HepG2 (cell line): ENCODE data around the gene ARHGEF40. TPM values are rescaled to one million over a fixed set of nuclear protein-coding genes. Genes with fewer than 3 reads are reported as not detected.
A peak's percentile ranks its signal among the peaks of the same experiment; 100 is the strongest.

Source experiments
- AKAP8 ChIP-seq: sonication (generic); formaldehyde crosslinking; IDR thresholded peaks from 2 replicates; pipeline ENCODE4 v1.5.1; 2020; ENCODE audit warnings: mild to moderate bottlenecking, missing genetic modification reagents
- BRCA1 ChIP-seq: sonication (generic); formaldehyde crosslinking; IDR thresholded peaks from 2 replicates; pipeline ENCODE4 v1.4.0; 2020; ENCODE audit warnings: missing genetic modification reagents
- FOSL2 ChIP-seq: sonication (generic); formaldehyde crosslinking; IDR thresholded peaks from 2 replicates; pipeline ENCODE4 v1.4.0; 2020; ENCODE audit warnings: missing genetic modification reagents
- FOXP4 ChIP-seq: sonication (generic); formaldehyde crosslinking; IDR thresholded peaks from 2 replicates; pipeline ENCODE4 v1.4.0; 2020; ENCODE audit warnings: missing genetic modification reagents
- HNRNPL ChIP-seq: fragments of 200-400 bp; formaldehyde crosslinking; IDR thresholded peaks from 2 replicates; pipeline ENCODE4 v1.6.1; 2017; ENCODE audit warnings: mild to moderate bottlenecking, low read depth, low read length
- HOXA3 ChIP-seq: sonication (generic); formaldehyde crosslinking; IDR thresholded peaks from 2 replicates; pipeline ENCODE4 v1.5.0; 2020; ENCODE audit warnings: missing genetic modification reagents
- MAZ ChIP-seq, 2 experiments: sonication (generic) in 1 of 2; formaldehyde crosslinking in 1 of 2; IDR thresholded peaks; 2 replicates each; pipeline versions ENCODE4 v1.5.0 to v1.6.1; 2012 to 2020; ENCODE audit warnings: low read depth in 2 of 2, mild to moderate bottlenecking in 2 of 2, borderline replicate concordance in 1 of 2, improper control_type of control experiment in 1 of 2, low read length in 1 of 2, missing genetic modification reagents in 1 of 2, moderate library complexity in 1 of 2
- MEIS2 ChIP-seq: sonication (generic); formaldehyde crosslinking; IDR thresholded peaks from 2 replicates; pipeline ENCODE4 v1.9.0; 2021; ENCODE audit warnings: mild to moderate bottlenecking, missing genetic modification reagents
- PRDM4 ChIP-seq: sonication (generic); formaldehyde crosslinking; IDR thresholded peaks from 2 replicates; pipeline ENCODE4 v1.9.0; 2021; ENCODE audit warnings: missing genetic modification reagents, borderline replicate concordance
- RXRB ChIP-seq: IDR thresholded peaks from 2 replicates; pipeline ENCODE4 v1.6.1; 2016; ENCODE audit warnings: borderline replicate concordance, missing genetic modification reagents, missing compliant biosample characterization
- ZBTB20 ChIP-seq: sonication (generic); formaldehyde crosslinking; IDR thresholded peaks from 2 replicates; pipeline ENCODE4 v1.8.1; 2023; ENCODE audit warnings: missing genetic modification reagents, low read depth, mild to moderate bottlenecking, borderline replicate concordance
- ZNF136 ChIP-seq: sonication (generic); formaldehyde crosslinking; IDR thresholded peaks from 2 replicates; pipeline ENCODE4 v1.8.1; 2022; ENCODE audit warnings: low read depth, mild to moderate bottlenecking, moderate library complexity, missing genetic modification reagents
- ZNF317 ChIP-seq: sonication (generic); formaldehyde crosslinking; IDR thresholded peaks from 2 replicates; pipeline ENCODE4 v1.5.0; 2020; ENCODE audit warnings: mild to moderate bottlenecking, missing genetic modification reagents
- ZNF335 ChIP-seq: sonication (generic); formaldehyde crosslinking; IDR thresholded peaks from 2 replicates; pipeline ENCODE4 v1.4.0; 2020; ENCODE audit warnings: missing genetic modification reagents
- ZNF674 ChIP-seq: sonication (generic); formaldehyde crosslinking; IDR thresholded peaks from 2 replicates; pipeline ENCODE4 v1.5.0; 2020; ENCODE audit warnings: low read depth, mild to moderate bottlenecking, missing genetic modification reagents
- ZNF709 ChIP-seq: sonication (generic); formaldehyde crosslinking; IDR thresholded peaks from 2 replicates; pipeline ENCODE4 v1.5.0; 2020; ENCODE audit warnings: mild to moderate bottlenecking, missing genetic modification reagents
- ZNF879 ChIP-seq: sonication (generic); formaldehyde crosslinking; IDR thresholded peaks from 2 replicates; pipeline ENCODE4 v1.8.1; 2023; ENCODE audit warnings: missing genetic modification reagents
- ZSCAN25 ChIP-seq: sonication (generic); formaldehyde crosslinking; IDR thresholded peaks from 2 replicates; pipeline ENCODE4 v1.8.0; 2022; ENCODE audit warnings: mild to moderate bottlenecking, missing genetic modification reagents
- polyA plus RNA-seq, 8 experiments: library from polyadenylated mRNA; depleted of rRNA in 3 of 8; stranded (reverse) in 7 of 8; unstranded in 1 of 8; fragments of >200 nt; fragmentation: Illumina TruSeq in 4 of 8; extraction: Trizol in 4 of 8; gene quantifications; 2 replicates each; pipeline versions ENCODE4 v1.2.1 to v1.2.3, GENCODE V29; 2011 to 2016; ENCODE audit warnings: low read depth in 4 of 8, missing spikeins in 1 of 8, mixed read lengths in 1 of 8; ENCODE audit not compliant: insufficient read depth in 1 of 8
- total RNA-seq, 5 experiments: library from RNA; depleted of rRNA; stranded (reverse); fragments of >200 nt; fragmentation: Illumina TruSeq; extraction: Trizol; gene quantifications; 2 replicates each; pipeline ENCODE4 v1.2.3, GENCODE V29; 2016; ENCODE audit warnings: low read depth in 1 of 5

ARHGEF40 gene
- total and polyA plus RNA-seq, 2 of the 13 experiments (the other 11 are each of a cell fraction or from before 2014, with no cell fraction given): 28.1 to 78.1 TPM

GRCh38 chr14:21055432-21056117 lies 14.5 kb upstream of the ARHGEF40 start (continued):
- no peak for TF ChIP-seq PRDM4 (CRISPR knock-in tag)
- peak; percentile 97 for TF ChIP-seq FOXP4
- TF ChIP-seq ZNF879 (CRISPR knock-in tag): no peak
- TF ChIP-seq HOXA3 (CRISPR knock-in tag): peak; percentile 93
- TF ChIP-seq AKAP8 (CRISPR knock-in tag): no peak
- peak; percentile 64 for TF ChIP-seq FOSL2 (CRISPR knock-in tag)
- peak; percentile 85 for TF ChIP-seq MEIS2 (CRISPR knock-in tag)
- TF ChIP-seq MAZ (IDR thresholded peaks at IDR 0.05; ENCODE audit: borderline replicate concordance, low read depth, low read length): peak; percentile 81
- TF ChIP-seq MAZ (CRISPR knock-in tag; IDR thresholded peaks at IDR 0.05; ENCODE audit: low read depth): peak; percentile 73; the same call in 1 of the 2 replicates
- TF ChIP-seq ZNF317 (CRISPR knock-in tag): 0 out of 2 replicates have a peak, but pooled peaks have one; percentile 38
- TF ChIP-seq ZBTB20 (CRISPR knock-in tag): peak; percentile 90; the same call in 1 of the 2 replicates
- no peak for TF ChIP-seq HNRNPL
- TF ChIP-seq BRCA1 (CRISPR knock-in tag): peak; percentile 63; the same call in 1 of the 2 replicates
- peak; percentile 91; the same call in 1 of the 2 replicates for TF ChIP-seq ZNF709 (CRISPR knock-in tag)
- peak; percentile 82 for TF ChIP-seq ZNF335
- TF ChIP-seq ZSCAN25 (CRISPR knock-in tag): peak; percentile 80; the same call in 1 of the 2 replicates
- TF ChIP-seq ZNF136 (CRISPR knock-in tag): peak; percentile 94
- TF ChIP-seq ZNF674 (CRISPR knock-in tag): no peak
- TF ChIP-seq RXRB: peak; percentile 86
